Measurements from ENCODE around the gene NHSL1.

NHSL1 gene

DNA sequence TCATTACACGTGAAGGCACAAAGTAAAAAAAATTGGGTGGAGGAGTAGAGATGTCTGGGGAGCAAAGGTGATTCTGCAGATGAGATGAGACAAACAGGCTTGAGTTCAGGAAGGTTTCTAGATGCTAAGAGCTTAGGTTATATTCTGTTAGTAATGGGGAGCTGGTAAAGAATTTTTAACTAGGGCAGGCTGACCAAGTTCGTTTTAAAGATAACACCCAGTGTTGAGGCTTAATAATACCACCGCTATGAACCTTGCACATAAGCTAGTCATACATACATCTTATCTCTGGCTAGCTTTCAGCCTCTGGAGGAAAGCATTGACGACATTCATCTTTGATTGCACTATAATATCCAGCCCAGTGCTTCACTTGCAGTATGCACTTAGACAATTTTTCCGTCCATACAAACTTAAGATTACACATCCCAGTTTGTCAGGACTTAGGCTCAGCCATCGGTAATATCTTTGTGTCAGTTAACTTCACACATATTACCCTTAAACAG is 12.1 kb downstream of the NHSL1 start:
- H3K27ac ChIP-seq, result no peak overlapping the region
- ChIA-PET CTCF (interaction anchor here (0.5 to 0.6 kb wide), 2 partner anchors 58 to 479 kb away, joined by 3 read pairs; no protein-coding TSS in a partner anchor), POLR2A (ENCODE audit: low non-redundant PET) (no interaction called here)
- TF ChIP-seq, protein P1, sequence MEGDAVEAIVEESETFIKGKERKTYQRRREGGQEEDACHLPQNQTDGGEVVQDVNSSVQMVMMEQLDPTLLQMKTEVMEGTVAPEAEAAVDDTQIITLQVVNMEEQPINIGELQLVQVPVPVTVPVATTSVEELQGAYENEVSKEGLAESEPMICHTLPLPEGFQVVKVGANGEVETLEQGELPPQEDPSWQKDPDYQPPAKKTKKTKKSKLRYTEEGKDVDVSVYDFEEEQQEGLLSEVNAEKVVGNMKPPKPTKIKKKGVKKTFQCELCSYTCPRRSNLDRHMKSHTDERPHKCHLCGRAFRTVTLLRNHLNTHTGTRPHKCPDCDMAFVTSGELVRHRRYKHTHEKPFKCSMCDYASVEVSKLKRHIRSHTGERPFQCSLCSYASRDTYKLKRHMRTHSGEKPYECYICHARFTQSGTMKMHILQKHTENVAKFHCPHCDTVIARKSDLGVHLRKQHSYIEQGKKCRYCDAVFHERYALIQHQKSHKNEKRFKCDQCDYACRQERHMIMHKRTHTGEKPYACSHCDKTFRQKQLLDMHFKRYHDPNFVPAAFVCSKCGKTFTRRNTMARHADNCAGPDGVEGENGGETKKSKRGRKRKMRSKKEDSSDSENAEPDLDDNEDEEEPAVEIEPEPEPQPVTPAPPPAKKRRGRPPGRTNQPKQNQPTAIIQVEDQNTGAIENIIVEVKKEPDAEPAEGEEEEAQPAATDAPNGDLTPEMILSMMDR (conservative IDR thresholded peaks at IDR 0.05; ENCODE audit: low read depth), result no peak
- no peak for DNase-seq (ENCODE audit: low spot score)

DNA sequence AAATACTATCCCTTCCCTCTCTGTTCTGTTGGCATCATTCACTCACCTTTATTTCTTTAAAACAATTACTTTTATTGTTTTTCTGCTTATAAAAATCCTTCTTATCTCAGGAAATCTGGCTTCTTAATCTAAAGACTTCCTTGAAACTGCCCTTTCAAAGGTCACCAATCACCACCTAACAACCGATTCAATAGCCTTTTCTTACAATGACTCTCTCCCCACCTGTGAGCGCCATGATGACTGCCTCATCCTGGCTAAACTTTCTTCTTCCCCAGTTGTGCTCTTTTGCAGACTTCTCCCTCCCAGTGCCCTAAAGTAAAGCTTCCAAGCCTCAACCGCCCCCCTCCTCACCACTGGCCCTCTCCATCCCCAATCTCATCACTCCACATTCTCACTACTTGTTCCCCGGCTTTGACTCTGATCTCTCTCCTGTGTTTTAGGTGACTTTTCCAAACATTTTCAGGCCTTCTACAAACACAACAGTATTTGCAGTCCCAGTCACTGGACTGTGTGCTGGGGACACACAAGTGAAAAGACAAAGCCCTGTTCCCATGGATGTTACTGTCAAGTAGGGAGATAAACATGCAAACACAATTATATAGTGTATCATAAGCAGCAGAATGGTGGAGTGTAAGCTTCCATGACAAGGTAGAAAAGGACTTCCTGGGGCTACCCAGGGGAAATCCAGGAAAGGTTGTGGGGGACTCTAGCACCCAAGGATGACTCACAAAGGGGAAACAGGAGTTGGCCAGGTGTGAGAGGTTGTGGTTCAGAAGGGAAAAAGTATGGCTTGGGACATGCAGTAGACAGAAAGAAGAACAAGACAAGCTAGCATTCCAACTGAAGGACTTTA is 12.8 kb downstream of the NHSL1 start:
- ChIA-PET CTCF (interaction anchor here (0.5 to 0.7 kb wide), 3 partner anchors 17 to 479 kb away, joined by 3 read pairs; no protein-coding TSS in a partner anchor), POLR2A (ENCODE audit: low non-redundant PET) (no interaction called here)
- no peak for DNase-seq (ENCODE audit: low spot score)
- TF ChIP-seq, protein P1 (conservative IDR thresholded peaks at IDR 0.05; ENCODE audit: low read depth), result no peak
- no peak overlapping the region for H3K27ac ChIP-seq

DNA sequence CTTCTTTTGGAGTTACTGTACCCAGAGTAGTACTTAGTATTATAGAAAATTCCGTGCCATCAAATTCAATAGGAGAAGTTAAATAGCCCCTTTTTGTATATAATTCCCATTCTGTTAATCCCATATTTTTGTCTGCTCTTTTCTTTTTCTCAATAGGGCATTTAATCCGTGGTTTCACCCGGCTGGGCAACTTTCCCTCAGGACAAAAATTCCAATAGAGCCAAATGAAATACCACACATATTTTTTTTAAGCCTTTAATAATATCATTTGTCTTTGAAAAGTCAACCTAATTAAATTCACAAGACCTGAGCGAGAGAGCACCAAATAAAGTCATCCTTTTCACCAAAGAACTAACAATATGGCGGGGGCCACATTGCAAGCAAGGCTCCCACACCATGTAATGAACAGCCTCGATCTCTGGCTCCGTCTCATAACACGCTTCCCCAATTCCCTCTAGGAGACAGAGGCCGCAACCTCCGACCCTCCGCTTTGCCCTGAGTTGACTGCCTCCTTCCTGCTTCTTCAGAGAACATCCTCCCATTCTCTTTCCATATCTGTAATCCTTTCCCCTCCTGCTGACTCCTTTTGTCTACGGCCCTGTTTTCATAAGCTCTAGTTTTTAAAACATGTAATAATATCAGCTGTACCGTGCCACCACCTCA is 13.6 kb downstream of the NHSL1 start:
- ChIA-PET CTCF (interaction anchor here (0.7 kb wide), 1 partner anchor 16 kb away, joined by 3 read pairs; no protein-coding TSS in a partner anchor), POLR2A (ENCODE audit: low non-redundant PET) (no interaction called here)
- TF ChIP-seq, protein P1 (conservative IDR thresholded peaks at IDR 0.05; ENCODE audit: low read depth), result no peak
- H3K27ac ChIP-seq, result no peak overlapping the region
- no peak for DNase-seq (ENCODE audit: low spot score)

DNA sequence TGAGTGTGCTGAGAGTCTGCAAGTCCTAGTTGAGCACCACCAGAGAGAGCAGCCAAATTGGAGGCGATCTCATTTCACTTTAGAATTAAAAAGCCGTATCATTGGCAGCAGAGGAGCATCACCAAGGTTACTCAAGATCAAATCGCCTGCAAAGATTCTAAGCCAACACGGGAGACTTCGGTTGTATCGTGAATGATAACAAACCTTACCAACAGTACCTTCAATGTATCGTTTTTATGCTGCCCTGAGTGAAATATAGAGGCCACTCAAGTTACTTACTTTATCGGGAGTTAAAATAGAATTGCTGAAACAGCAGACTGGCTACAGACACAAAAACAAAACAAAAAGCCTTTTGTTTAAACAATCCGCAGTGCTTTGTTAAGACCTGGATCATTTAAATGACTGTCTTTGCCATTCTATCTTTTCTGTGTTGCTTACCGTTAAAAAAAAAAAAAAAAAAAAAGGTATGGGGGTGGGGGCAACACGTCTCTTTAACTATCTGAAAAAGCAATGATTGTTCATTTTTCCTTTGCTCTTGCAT is 14.2 kb downstream of the NHSL1 start:
- POLR2A ChIA-PET (ENCODE audit: low non-redundant PET), result no interaction called here
- CTCF ChIA-PET, result no interaction called here
- TF ChIP-seq, protein P1 (conservative IDR thresholded peaks at IDR 0.05; ENCODE audit: low read depth), result no peak
- no peak overlapping the region for H3K27ac ChIP-seq
- no peak for DNase-seq (ENCODE audit: low spot score)

DNA sequence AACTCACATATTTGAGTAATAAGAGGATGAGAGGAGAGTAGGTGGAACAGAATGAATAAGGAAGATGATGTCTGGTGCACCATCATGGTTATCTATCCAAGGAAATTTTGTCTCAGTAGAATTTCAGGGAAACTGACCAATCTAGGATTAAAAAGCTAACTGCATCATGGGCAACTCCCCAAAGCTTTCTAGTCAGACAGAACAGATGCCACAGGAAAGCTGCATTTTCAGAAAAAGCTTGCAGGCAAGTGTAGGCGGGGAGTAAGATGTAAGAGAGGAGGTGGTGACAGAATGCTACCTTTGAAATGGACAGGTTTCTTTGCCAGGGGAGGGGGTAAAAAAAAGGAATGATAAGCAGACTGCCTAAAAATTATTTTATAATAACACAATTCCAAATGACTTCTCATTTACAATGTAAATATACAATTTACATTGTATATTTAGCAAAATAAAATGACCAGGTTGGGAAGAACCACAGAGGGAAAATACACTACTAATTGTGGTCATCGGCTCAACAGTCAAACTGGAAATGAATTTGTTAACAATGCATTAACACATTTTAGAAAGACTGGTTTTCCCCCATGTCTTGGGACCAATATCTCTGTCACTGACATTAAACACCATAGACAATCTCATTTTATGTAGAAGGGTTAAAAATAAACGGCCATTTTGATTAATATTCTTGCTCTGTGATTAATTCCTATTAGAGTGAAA is 15.1 kb downstream of the NHSL1 start:
- ChIA-PET POLR2A (ENCODE audit: low non-redundant PET) (no interaction called here), CTCF (no interaction called here)

More for the DNA sequence above, 15.1 kb downstream of the NHSL1 start:
- no peak overlapping the region for H3K27ac ChIP-seq
- TF ChIP-seq, protein P1 (conservative IDR thresholded peaks at IDR 0.05; ENCODE audit: low read depth), result no peak
- no peak for DNase-seq (ENCODE audit: low spot score)

Measured in RWPE1 (cell line).